Activated T-helper 2 cell treated with anti-CD3 and anti-CD28 coated beads, Interferon-gamma antibody, Interleukin-2, Interleukin-4, amounts not matched to agents 10 μg/mL and 5 μg/mL and 100 μg/mL, durations not matched to agents 14 hours and 24 hours and 36 hours (primary cell): Measurements from ENCODE around the gene THYN1. TPM values are rescaled to one million over a fixed set of nuclear protein-coding genes. Genes with fewer than 3 reads are reported as not detected.
A peak's percentile ranks its signal among the peaks of the same experiment; 100 is the strongest.

Experiments used
- DNase-seq: peaks from one replicate; pipeline ENCODE4 v3.0.0; 2021; ENCODE audit warnings: low spot score
- H3K27ac Mint-ChIP-seq: one replicate; pipeline ENCODE4 v1.8.0; 2021; ENCODE audit warnings: mixed read lengths
- H3K27me3 Mint-ChIP-seq: one replicate; pipeline ENCODE4 v1.8.0; 2021; ENCODE audit warnings: low read depth, mixed read lengths
- H3K36me3 Mint-ChIP-seq: one replicate; pipeline ENCODE4 v1.8.0; 2021; ENCODE audit warnings: low read depth, mixed read lengths
- H3K4me1 Mint-ChIP-seq: one replicate; pipeline ENCODE4 v1.8.0; 2021; ENCODE audit warnings: low read depth, mixed read lengths
- H3K4me3 Mint-ChIP-seq: one replicate; pipeline ENCODE4 v1.8.0; 2021; ENCODE audit warnings: low read depth, mild to moderate bottlenecking, moderate library complexity, mixed read lengths
- H3K9me3 Mint-ChIP-seq: one replicate; pipeline ENCODE4 v1.8.0; 2021; ENCODE audit warnings: mixed read lengths
- intact Hi-C: fragments of 100-400 bp; cut with micrococcal nuclease; formaldehyde crosslinking; loops from one replicate; pipeline ENCODE4 v1.15.1; 2023
- total RNA-seq: library from RNA; stranded (reverse); gene quantifications from 2 replicates; pipeline ENCODE4 v1.2.3, GENCODE V29; 2022

The THYN1 gene
- total RNA-seq, 1 donor from 2014 or later = 60.8 TPM

- no peaks in the 10 kb centered on the region for H3K9me3 Mint-ChIP-seq
- H3K36me3 Mint-ChIP-seq = peaks cover 39% of the 10 kb centered on the region
- peak within 1 kb of the TSS; percentile 97 for H3K4me3 Mint-ChIP-seq
- no peaks in the 10 kb centered on the region for H3K27me3 Mint-ChIP-seq
- H3K4me1 Mint-ChIP-seq = peaks cover 59% of the 10 kb centered on the region
- peak within 1 kb of the TSS; percentile 98 for H3K27ac Mint-ChIP-seq
- peak; percentile 96 for DNase-seq
- intact Hi-C loops = loop anchor here (1.0 to 10.0 kb wide), 6 partner anchors 15 to 297 kb away; partner anchors contain the start of genes ACAD8, GLB1L3 and THYN1
Observed at GRCh38 chr11:134223836-134224709, 29.1 kb downstream of the THYN1 start, which contains the start of the genes NCAPD3 and VPS26B. Gene NCAPD3 (minus strand): TSS chr11:134223967. CDS start chr11:134223926, 41 bp downstream. Gene VPS26B (plus strand): TSS chr11:134224671. CDS start chr11:134225123, 452 bp downstream.

DNA sequence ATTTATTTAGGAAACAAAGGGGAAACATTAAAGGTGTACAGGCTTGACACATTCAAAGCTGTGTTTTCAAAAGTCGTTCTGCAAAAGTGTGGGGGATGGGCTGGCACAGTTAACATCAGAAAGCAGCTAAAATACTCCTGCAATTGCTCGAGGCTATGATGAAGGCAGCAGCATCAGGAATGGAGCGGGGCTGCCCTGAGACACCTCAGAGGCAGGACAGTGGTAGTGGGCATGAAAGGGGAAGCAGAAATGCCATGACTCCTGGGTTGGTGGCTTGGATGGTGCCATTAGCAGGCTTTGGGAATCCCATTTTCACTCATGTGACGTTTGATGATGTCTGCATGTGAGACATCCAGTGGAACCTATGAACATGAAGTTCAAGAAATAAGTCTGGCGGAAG is 30.0 kb downstream of the THYN1 start:
- intact Hi-C loops = loop anchor here (2.0 to 10.0 kb wide), 4 partner anchors 14 to 296 kb away; no protein-coding TSS in a partner anchor
- DNase-seq = no peak

GRCh38 chr11:134216816-134217215 is 36.3 kb downstream of the THYN1 start:
- intact Hi-C loops = no loop called here
- no peak overlapping the region for H3K27ac Mint-ChIP-seq
- no peak overlapping the region for H3K4me3 Mint-ChIP-seq
- no peaks in the 10 kb centered on the region for H3K27me3 Mint-ChIP-seq
- H3K4me1 Mint-ChIP-seq = peaks cover 59% of the 10 kb centered on the region
- no peaks in the 10 kb centered on the region for H3K9me3 Mint-ChIP-seq
- no peak for DNase-seq
- peaks cover 63% of the 10 kb centered on the region for H3K36me3 Mint-ChIP-seq

More for the DNA sequence above, 30.0 kb downstream of the THYN1 start:
- Mint-ChIP-seq H3K27ac (peak overlapping the region; percentile 97), H3K9me3 (no peaks in the 10 kb centered on the region), H3K27me3 (no peaks in the 10 kb centered on the region), H3K36me3 (peaks cover 48% of the 10 kb centered on the region), H3K4me1 (peaks cover 63% of the 10 kb centered on the region), H3K4me3 (peak overlapping the region; percentile 97)

DNA sequence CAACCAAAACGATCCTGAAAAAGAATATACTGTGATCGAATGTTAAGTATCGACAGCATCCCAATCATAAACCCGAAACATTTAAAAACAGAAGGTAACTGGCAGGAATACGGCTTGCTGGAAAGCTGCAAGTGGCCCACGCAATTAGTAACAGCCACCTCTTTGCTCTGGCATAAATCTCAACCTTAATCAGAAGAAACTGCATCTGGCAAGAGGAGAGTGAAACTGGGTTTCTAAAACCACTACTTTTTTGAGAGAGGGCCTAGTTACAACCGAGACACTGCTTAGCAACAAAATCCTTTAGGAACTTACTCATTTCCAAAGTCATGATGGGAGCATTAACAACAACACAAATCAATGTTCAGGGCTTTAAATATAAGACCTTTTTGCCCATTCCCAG is 37.3 kb downstream of the THYN1 start:
- Mint-ChIP-seq H3K4me3 (no peak overlapping the region), H3K9me3 (no peaks in the 10 kb centered on the region), H3K27me3 (no peaks in the 10 kb centered on the region), H3K36me3 (peaks cover 67% of the 10 kb centered on the region), H3K27ac (no peak overlapping the region), H3K4me1 (peaks cover 58% of the 10 kb centered on the region)
- intact Hi-C loops = no loop called here
- DNase-seq = no peak

DNA sequence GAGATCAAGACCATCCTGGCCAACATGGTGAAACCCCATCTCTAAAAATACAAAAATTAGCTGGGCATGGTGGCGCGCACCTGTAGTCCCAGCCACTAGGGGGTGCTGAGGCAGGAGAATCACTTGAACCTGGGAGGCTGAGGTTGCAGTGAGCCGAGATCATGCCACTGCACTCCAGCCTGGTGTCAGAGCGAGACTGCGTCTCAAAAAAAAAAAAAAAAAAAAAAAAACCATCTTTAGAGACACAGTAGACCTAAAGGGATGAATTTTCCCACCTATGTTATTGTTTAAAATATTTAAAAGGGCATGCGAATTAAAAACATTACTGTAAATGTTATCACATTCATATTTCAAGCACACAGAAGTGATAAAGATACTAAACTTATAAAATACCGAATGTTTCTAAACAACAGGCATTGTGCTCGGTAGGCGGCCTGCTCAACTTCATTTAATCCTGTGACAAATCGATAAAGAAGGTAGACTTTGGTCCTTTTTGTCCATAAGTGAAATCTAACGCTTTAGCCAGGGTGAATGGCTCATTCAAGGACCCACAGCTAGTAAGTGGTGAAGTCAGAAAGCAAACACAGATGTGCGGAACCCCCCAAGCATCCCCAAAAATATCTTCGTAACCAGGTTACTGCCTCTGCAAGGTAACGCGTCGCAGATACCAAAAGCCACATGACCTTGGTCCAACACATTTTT is 45.5 kb downstream of the THYN1 start:
- intact Hi-C loops = loop anchor here (2.0 to 10.0 kb wide), 2 partner anchors 15 to 47 kb away; partner anchors contain the start of genes ACAD8, NCAPD3 and THYN1
- H3K4me1 Mint-ChIP-seq = peaks cover 15% of the 10 kb centered on the region

GRCh38 chr11:134206185-134206584 is 47.0 kb downstream of the THYN1 start:
- H3K4me3 Mint-ChIP-seq = no peak overlapping the region
- intact Hi-C loops = loop anchor here (10.0 kb wide), 1 partner anchor 49 kb away; the partner anchor contains the start of genes ACAD8 and THYN1
- peaks cover 83% of the 10 kb centered on the region for H3K36me3 Mint-ChIP-seq
- DNase-seq = no peak
- H3K9me3 Mint-ChIP-seq = no peaks in the 10 kb centered on the region
- peaks cover 6% of the 10 kb centered on the region for H3K4me1 Mint-ChIP-seq
- H3K27ac Mint-ChIP-seq = no peak overlapping the region
- H3K27me3 Mint-ChIP-seq = no peaks in the 10 kb centered on the region

More for the DNA sequence above, 45.5 kb downstream of the THYN1 start:
- H3K4me3 Mint-ChIP-seq = no peak overlapping the region
- no peaks in the 10 kb centered on the region for H3K27me3 Mint-ChIP-seq
- H3K27ac Mint-ChIP-seq = peak overlapping the region; percentile 28
- peak; percentile 55 for DNase-seq
- peaks cover 85% of the 10 kb centered on the region for H3K36me3 Mint-ChIP-seq
- no peaks in the 10 kb centered on the region for H3K9me3 Mint-ChIP-seq

GRCh38 chr11:134205729-134206128 is 47.4 kb downstream of the THYN1 start:
- H3K9me3 Mint-ChIP-seq = no peaks in the 10 kb centered on the region
- H3K4me3 Mint-ChIP-seq = no peak overlapping the region
- no peak for DNase-seq
- H3K27ac Mint-ChIP-seq = no peak overlapping the region
- H3K36me3 Mint-ChIP-seq = peaks cover 86% of the 10 kb centered on the region
- intact Hi-C loops = loop anchor here (10.0 kb wide), 1 partner anchor 49 kb away; the partner anchor contains the start of genes ACAD8 and THYN1
- H3K27me3 Mint-ChIP-seq = no peaks in the 10 kb centered on the region
- H3K4me1 Mint-ChIP-seq = peaks cover 4% of the 10 kb centered on the region

- Mint-ChIP-seq H3K9me3 (no peaks in the 10 kb centered on the region), H3K27me3 (no peaks in the 10 kb centered on the region), H3K36me3 (peaks cover 87% of the 10 kb centered on the region), H3K27ac (no peak overlapping the region), H3K4me3 (no peak overlapping the region), H3K4me1 (peaks cover 1% of the 10 kb centered on the region)
- intact Hi-C loops = loop anchor here (10.0 kb wide), 1 partner anchor 52 kb away; the partner anchor contains the start of genes ACAD8 and THYN1
- DNase-seq = no peak
Observed at GRCh38 chr11:134202661-134203060, 50.5 kb downstream of the THYN1 start.

DNA sequence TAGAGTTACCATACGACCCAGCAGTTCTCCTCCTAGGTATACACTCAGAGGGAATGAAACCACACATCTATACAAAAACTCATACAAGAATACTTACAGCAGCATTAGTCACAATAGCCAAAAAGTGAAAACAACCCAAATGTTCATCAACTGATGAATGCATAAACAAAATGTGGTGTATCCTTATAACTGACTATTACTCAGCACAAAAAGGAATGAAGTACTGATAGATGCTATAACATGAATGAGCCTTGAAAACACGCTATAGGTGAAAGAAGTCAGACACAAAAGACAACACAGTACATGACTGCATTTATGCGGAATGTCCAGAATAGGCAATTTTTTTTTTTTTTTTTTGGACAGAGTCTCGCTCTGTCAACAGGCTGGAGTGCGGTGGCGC is 52.5 kb downstream of the THYN1 start:
- Mint-ChIP-seq H3K27ac (no peak overlapping the region), H3K9me3 (no peaks in the 10 kb centered on the region), H3K27me3 (no peaks in the 10 kb centered on the region), H3K4me3 (no peak overlapping the region), H3K36me3 (peaks cover 87% of the 10 kb centered on the region), H3K4me1 (peaks cover 2% of the 10 kb centered on the region)
- DNase-seq = no peak
- intact Hi-C loops = loop anchor here (10.0 kb wide), 1 partner anchor 54 kb away; the partner anchor contains the start of genes ACAD8 and THYN1

DNA sequence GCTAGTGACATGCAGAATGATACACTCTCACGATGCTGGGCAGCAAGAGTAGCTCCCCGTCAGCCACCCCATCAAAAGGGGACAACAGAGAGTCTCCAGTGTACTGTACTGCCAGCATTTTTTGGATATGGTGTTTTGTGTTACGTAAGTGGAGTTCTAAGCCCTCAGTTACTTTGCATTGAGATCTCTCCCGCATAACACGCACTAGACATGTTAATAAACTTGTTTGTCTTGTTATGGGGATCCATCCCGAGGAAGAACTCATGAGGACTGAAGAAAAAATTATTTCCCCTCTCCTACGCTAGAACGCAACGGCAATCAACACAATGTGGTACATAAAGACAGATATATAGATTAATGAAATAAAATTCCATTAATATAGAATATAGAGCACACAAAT is 53.6 kb downstream of the THYN1 start:
- Mint-ChIP-seq H3K27ac (no peak overlapping the region), H3K4me1 (peaks cover 2% of the 10 kb centered on the region), H3K36me3 (peaks cover 84% of the 10 kb centered on the region)

More for the DNA sequence above, 53.6 kb downstream of the THYN1 start:
- intact Hi-C loops = no loop called here
- no peak for DNase-seq
- Mint-ChIP-seq H3K27me3 (no peaks in the 10 kb centered on the region), H3K4me3 (no peak overlapping the region), H3K9me3 (no peaks in the 10 kb centered on the region)
